Measurements from ENCODE around the gene STX1A.

STX1A gene

DNA sequence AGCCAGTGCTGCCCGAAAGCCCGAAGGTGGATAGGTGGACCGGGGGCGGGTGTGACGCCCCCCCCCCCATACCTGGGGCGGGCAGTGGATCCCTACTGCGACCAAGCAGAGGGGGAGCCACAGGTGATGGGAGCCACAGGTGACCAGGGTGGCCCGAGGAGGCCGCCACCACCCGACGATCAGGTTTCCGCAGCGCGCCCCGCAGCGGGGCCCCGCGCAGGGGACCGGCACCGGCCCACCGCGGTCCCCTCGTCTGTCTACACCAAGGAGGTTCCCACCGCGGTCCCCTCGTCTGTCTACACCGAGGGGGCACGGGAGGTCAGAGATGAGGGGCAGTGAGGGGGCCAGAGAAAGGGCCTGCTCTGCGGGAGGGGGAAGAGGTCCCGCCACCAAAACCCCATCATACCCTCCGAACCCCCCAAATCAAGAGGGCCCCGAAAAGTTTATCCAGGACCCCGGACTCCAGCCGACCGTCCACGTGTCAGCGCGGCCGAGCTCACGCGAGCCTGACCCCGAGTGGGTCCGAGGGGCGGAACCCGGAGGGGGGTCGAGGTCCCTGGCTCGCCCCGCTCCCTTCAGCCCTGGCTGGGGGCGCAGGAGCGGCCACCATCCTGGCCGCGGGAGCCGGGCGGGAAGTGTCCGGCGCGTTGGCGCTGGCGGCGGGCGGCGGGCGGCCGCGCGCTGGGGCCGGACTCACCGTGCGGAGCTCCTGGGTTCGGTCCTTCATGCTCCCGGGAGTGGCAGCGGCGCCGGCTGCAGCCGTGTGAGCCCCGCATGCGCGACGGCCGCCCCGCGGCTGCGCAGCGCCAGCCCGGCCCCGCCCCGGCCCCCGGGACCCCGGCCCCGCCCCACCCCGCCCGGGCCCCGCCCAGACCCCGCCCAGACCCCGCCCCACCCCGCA, at the start of gene STX1A:
Gene STX1A (minus strand): TSS at position 765 of the 901 bp plus-strand sequence. CDS start 38 bp downstream, at position 727.
- FAIRE-seq, result no peak
- DNase-seq (ENCODE audit: insufficient read length, low spot score), result peak; percentile 75
- TF ChIP-seq POLR2A (IDR thresholded peaks at IDR 0.05; ENCODE audit: low read depth, low read length), result peak; percentile 82

DNA sequence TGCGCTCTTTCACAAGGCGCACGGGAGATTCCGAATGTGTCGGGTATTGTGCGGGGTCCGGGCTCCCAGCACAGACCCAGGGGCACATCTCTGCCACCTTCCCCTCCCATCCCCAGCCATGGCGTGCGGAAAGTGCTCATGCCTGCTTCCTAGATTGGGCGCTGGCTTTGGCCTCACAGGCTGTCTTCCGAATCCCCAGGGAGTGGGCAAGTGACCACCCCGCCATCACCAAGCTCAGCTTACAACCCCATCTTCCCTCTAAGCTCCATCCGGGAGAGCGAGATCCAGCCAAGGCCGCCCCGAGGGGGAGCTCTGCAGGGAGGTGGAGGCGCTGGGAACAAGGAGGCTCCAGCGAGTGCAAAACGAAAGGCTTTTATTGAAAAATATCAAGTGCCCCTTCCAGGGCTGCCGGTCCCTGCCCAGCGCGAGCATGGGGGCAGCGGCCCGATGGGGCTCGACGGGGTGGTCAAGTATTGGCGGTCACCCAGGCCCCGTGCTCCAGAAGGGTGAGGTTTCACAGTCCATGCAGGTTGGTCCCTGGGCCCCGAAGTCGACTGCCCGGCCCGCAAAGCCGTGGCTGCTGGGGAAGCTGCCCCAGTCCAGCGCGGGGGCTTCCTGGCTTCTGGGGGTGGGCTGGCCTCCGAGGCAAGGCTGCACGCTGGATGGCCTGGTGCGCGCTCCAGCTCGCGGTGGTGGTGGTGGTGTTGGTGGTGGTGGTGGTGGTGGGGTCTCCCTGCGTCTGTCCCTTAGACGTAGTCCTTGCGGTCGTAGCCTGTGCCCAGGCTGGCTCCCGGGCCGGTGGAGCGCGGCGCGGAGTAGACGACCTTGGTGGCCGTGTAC, 49.4 kb upstream of the STX1A start:
- DNase-seq (ENCODE audit: insufficient read length, low spot score) (no peak), FAIRE-seq (no peak)
- no peak for TF ChIP-seq POLR2A (IDR thresholded peaks at IDR 0.05; ENCODE audit: low read depth, low read length)

DNA sequence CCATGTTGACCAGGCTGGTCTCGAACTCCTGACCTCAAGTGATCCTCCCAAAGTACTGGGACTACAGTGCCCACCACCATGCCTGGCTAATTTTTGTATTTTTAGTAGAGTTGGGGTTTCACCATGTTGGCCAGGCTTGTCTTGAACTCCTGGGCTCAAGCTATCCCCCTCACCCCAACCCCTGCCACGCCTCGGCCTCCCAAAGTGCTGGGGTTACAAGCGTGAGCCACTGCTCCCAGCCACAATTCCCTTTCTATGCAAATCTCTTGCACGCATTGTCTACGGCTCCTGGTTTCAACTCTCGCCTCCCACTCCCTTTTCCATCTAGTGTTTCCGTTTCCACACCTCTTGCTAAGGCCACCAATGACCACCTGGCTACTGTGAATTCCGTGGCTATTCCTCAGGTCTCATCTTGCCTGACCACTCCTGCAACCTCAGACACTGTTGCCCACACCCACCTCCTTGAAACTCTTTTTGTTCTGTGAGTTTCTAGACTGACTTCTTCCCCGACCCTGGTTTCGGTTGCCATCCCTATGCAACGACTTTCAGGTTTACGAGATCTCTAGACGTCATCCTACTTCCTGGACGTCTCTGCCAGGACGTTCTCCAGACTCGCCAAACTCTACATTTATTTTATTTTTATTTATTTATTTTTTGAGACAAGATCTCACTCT, 47.2 kb upstream of the STX1A start:
- FAIRE-seq, result no peak
- no peak for TF ChIP-seq POLR2A (IDR thresholded peaks at IDR 0.05; ENCODE audit: low read depth, low read length)
- DNase-seq (ENCODE audit: insufficient read length, low spot score), result no peak

DNA sequence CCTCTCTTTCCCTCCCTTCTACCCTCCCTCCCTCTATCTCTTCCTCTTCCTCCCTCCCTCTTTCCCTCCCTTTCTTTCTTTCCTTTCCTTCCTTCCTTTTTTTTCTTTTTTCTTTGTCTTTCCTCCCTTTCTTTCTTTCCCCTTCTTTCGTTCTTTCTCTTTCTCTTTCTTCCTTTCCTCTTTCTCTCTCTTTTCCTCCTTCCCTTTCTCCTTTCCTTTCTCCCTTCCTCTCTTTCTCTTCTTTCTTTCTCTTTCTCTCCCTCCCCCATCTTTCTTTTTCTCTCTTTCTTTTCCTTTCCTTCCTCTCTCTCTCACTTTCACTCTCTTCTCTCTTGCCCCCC, 43.2 kb upstream of the STX1A start:
- DNase-seq (ENCODE audit: insufficient read length, low spot score) (no peak), FAIRE-seq (no peak)
- TF ChIP-seq POLR2A (IDR thresholded peaks at IDR 0.05; ENCODE audit: low read depth, low read length), result no peak

DNA sequence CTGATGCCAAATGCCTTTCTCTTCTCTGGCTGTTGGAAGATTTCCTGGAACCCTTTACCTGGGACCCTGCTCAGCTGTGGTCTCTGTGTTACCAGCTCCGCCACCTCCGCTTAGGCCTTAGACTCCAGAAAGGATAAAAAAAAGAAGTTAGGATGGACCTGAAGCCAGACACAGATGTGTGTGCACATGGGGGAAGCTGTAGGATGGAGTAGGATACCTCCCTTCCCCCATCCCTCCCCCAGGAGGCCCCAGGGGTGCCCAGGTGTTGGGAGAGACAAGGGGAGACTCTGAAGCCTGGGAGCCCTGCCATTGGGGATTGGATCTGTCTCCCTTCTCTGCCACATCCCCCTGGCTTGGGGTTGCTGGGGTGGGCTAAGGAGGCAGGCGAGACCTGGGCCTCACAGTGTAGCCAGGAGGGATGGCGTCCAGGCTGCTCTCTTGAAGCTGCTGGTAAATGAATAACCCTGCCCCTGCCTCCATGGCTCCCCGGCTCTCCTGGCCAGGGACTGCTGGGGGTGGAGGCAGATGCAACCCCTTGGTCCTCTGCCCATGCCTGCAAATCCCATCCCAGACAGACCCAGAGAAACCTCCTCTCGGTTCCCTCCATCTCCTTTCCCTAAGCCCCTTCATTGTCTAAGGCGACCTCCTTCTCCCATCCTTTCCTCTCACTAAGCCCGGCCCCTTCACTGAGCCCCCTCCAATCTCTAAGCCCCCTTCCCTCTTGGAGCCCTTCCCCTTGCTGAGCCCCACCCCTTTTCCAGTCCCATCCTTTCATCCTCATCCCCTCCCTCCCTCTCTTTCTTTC, 42.6 kb upstream of the STX1A start:
- no peak for FAIRE-seq
- no peak for TF ChIP-seq POLR2A (IDR thresholded peaks at IDR 0.05; ENCODE audit: low read depth, low read length)
- DNase-seq (ENCODE audit: insufficient read length, low spot score), result no peak

DNA sequence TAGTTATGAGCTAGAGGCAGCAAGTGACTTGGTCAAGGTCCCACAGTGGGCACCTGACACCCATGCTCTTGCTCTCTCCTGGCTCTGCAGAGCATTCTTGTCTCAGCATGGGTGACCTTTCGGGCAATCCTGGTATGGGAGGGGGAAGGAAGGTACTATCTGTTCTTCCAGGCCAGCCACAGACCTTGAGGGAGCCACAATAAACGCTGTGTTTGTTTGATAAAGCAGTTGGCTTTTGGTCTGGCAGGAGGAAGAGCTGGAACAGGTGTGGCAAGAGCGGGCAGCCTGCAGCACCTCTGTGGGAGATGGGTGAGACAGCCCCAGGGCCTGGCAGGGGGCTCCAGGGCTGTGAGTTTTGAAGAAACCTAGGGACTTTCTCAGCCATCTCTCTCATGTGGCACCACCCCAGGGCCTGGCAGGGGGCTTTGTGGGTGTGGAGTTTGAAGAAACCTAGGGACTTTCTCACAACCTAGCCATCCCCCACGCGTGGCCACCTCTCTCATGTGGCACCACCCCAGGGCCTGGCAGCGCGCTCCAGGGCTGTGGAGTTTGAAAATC, 39.2 kb upstream of the STX1A start:
- no peak for DNase-seq (ENCODE audit: insufficient read length, low spot score)
- FAIRE-seq, result no peak
- TF ChIP-seq POLR2A (IDR thresholded peaks at IDR 0.05; ENCODE audit: low read depth, low read length), result no peak

DNA sequence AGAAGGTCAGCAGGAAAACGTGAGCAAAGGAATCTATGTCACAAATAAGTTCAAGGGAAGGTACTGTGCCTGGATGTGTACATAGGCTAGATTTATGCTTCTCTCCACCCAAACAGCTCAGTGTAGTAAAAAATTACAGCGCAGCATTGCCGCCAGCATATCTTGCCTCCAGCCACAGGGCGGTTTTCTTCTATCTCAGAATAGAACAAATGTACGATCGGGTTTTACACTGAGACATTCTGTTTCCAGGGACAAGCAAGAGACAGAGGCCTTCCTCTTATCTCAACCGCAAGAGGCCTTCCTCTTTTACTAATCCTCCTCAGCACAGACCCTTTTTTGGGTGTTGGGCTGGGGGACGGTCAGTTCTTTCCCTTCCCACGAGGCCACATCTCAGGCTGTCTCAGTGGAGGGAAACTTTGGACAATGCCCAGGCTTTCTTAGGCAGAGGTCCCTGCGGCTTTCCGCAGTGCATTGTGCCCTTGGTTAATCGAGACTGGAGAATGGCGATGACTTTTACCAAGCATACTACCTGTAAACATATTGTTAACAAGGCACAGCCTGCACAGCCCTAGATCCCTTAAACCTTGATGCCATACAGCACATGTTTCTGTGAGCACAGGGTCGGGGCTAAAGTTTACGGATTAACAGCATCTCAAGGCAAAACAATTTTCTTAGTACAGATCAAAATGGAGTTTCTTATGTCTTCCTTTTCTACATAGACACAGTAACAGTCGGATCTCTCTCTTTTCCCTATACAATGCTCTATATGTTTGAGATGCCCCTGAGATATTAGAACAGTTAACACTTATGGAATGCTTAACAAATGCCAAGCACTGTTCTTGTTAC, 30.7 kb upstream of the STX1A start:
- no peak for TF ChIP-seq POLR2A (IDR thresholded peaks at IDR 0.05; ENCODE audit: low read depth, low read length)
- no peak for FAIRE-seq
- DNase-seq (ENCODE audit: insufficient read length, low spot score), result no peak

DNA sequence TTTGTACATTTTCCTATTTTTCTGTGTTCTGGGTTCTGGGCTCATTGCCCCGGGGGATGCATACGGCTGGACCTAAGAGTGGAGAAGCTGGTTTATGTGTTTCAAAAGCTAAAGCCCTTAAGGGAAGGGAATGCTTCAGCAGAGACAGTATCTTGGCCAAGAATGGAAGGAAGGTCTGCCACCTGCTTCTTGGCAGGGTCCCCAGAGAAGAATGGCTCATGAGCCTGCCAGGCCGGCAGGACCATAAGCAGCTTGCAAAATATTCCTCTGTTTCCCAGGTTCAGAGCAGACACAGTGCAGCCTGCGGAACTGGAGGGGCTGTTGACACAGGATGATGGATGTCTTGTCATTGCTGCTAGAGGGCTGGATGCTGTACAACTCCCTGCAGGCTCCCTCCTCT, 26.9 kb upstream of the STX1A start:
- DNase-seq (ENCODE audit: insufficient read length, low spot score) (no peak), FAIRE-seq (no peak)
- TF ChIP-seq POLR2A (IDR thresholded peaks at IDR 0.05; ENCODE audit: low read depth, low read length), result no peak

DNA sequence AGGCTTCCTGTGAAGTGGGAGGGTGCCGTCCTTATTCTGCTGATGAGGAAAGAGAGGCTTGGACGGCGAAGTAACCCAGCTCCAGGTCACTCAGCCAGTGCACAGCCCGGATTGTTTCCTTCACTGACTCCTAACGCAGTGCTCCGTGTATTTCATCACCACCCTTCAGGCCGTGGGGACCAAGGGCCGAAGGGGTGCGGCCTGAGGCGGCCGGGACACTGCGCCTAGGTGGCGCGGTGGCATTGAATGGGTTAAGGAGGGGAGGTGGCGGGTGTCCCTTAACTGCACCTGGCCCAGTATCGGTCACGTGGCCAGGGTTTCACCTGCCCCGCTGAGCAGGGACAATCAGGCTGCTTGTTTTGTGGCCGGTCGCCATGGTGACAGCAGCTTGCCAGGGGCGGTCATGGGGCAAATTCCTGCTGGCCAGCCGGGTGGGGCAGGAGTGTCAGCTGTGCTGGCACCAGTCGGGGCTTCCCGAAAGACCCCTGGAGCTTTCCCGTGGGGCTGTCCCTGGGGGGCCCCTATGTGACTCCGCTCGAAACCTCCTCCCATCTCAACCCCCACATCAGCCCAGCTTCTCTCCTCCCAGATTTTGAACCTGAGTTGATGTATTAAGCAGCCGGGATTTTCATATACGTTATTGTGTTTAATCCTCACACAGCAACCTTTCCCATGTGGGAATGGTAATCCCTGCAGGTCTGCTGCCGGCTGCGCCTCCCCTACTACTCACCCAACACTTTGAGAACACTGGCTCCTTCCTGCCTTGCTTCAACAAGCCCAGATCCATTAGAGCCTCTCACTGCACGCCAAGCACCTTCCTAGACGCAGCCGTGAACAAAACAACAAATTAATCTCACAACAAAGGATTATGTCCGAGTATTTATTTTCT, 23.5 kb upstream of the STX1A start:
- DNase-seq (ENCODE audit: insufficient read length, low spot score), result no peak
- no peak for FAIRE-seq
- no peak for TF ChIP-seq POLR2A (IDR thresholded peaks at IDR 0.05; ENCODE audit: low read depth, low read length)

DNA sequence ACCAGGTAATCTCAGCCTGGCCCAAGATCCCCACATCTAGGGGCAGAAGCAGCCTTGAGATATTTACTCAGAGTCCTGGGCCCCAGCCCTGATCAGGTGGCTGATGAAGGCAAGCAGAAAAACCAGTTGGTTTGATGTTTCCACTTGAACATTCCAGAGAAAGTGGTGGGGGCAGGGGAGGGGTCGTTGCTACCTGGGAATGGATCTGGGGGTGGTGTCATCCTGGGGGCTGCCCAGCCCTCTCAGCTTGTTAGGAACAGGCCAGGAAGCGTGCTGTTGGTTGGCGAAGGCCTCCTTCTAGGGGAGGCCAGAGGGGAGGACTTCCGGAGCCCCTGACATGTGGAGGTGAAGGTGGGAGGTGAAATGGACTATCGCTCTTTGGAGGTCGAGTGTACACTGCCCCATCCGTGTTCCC, 22.9 kb upstream of the STX1A start:
- TF ChIP-seq POLR2A (IDR thresholded peaks at IDR 0.05; ENCODE audit: low read depth, low read length), result no peak
- FAIRE-seq (no peak), DNase-seq (ENCODE audit: insufficient read length, low spot score) (no peak)

DNA sequence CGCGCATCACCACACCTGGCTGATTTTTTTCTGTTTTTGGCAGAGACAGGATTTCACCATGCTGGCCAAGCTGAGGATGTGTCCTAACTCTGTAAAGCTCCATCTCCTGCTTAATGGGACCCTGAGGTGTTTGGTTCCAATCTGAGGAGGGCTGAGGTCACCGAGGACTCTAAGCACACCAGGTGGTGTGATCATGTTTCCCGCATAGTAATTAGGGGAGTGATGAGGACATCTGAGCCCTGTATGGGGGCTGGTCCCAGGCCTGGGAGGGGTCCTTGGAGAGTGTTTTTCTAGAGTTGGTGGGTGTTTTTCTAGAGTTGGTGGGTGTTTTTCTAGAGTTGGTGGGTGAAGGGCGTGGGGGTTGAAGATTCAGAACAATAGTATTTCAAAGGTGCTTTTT, 22.1 kb upstream of the STX1A start:
- FAIRE-seq (no peak), DNase-seq (ENCODE audit: insufficient read length, low spot score) (no peak)

More for the DNA sequence above, 22.1 kb upstream of the STX1A start:
- TF ChIP-seq POLR2A (IDR thresholded peaks at IDR 0.05; ENCODE audit: low read depth, low read length), result no peak
